Measurements from ENCODE around the gene CEP104.

Gene CEP104

GRCh38 chr1:3762873-3763228 lies 94.2 kb downstream of the CEP104 start:
- no peak for DNase-seq (ENCODE audit: low spot score)

DNA sequence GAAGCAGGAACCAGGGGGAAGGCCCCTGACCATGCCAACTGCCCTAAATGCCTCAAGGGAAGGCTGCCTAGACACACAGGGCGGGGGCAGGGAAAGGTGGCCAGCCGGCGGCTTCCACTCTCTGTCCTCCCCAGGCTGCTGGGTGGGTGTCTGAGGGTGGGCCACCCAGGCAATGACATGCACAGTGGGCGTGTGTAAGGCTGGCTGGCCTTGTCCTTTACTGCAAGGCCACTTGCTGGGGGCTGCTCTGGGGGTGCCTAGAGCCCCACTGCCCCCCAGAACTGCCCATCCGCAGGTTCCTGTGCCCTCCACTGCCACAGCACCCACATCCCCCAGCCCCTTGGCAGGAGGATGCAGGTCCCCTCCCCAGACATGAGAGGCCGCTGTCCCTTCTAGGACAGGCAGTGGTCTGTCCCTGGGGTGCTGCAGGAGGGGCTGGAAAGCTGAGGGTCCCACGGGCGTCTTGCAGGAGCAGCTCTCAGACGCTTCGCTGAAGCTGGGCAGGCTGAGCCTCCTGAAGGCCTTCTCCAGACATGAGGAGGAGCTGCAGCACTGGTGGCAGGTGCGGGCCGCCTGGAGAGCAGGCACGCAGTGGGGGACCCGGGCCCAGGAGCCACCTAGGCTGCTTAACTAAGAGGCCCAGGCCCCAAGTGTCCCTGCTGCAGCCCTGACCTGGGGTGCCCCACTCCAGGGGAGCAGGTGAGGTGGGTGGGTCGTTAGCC lies 94.7 kb downstream of the CEP104 start:
- no peak for DNase-seq (ENCODE audit: low spot score)
